HepG2 (cell line): ENCODE measurements around the gene NDE1. TPM values are rescaled to one million over a fixed set of nuclear protein-coding genes. Genes with fewer than 3 reads are reported as not detected.
A peak's percentile ranks its signal among the peaks of the same experiment; 100 is the strongest.

ENCODE experiments used
- GATAD2A ChIP-seq: IDR thresholded peaks from 2 replicates; pipeline ENCODE4 v1.6.1; 2016
- HIVEP1 ChIP-seq: sonication (generic); formaldehyde crosslinking; IDR thresholded peaks from 2 replicates; pipeline ENCODE4 v1.4.0; 2020; ENCODE audit warnings: mild to moderate bottlenecking, missing genetic modification reagents
- KLF15 ChIP-seq: sonication (generic); formaldehyde crosslinking; IDR thresholded peaks from 2 replicates; pipeline ENCODE4 v1.8.1; 2023; ENCODE audit warnings: borderline replicate concordance, mild to moderate bottlenecking, inconsistent platforms, missing genetic modification reagents, mixed read lengths
- KLF6 ChIP-seq: IDR thresholded peaks from 2 replicates; pipeline ENCODE4 v1.8.0; 2016; ENCODE audit warnings: missing biosample characterization, missing genetic modification reagents
- MTA1 ChIP-seq: sonication (generic); formaldehyde crosslinking; IDR thresholded peaks from 2 replicates; pipeline ENCODE4 v1.4.0; 2020; ENCODE audit warnings: missing genetic modification reagents, mild to moderate bottlenecking, borderline replicate concordance
- NCOR1 ChIP-seq: fragments of 200-600 bp; sonication (generic); IDR thresholded peaks from 2 replicates; pipeline ENCODE4 v1.7.0; 2017; ENCODE audit warnings: antibody characterized with exemption, low read length, borderline replicate concordance
- NFRKB ChIP-seq: fragments of 450-650 bp; IDR thresholded peaks from 2 replicates; pipeline ENCODE4 v1.6.1; 2017
- POGZ ChIP-seq: sonication (generic); formaldehyde crosslinking; IDR thresholded peaks from 2 replicates; pipeline ENCODE4 v1.4.0; 2020; ENCODE audit warnings: mild to moderate bottlenecking, missing genetic modification reagents
- SMARCE1 ChIP-seq: fragments of 450-650 bp; IDR thresholded peaks from 2 replicates; pipeline ENCODE4 v1.6.1; 2017; ENCODE audit warnings: borderline replicate concordance
- SNAI1 ChIP-seq: sonication (generic); formaldehyde crosslinking; IDR thresholded peaks from 2 replicates; pipeline ENCODE4 v1.5.0; 2020; ENCODE audit warnings: mild to moderate bottlenecking, missing genetic modification reagents, borderline replicate concordance
- TBL1XR1 ChIP-seq: fragments of 150-350 bp; IDR thresholded peaks from 2 replicates; pipeline ENCODE4 v1.6.1; 2014; ENCODE audit warnings: borderline replicate concordance, low read length; ENCODE audit not compliant: partially characterized antibody
- ZMYM4 ChIP-seq: sonication (generic); formaldehyde crosslinking; IDR thresholded peaks from 2 replicates; pipeline ENCODE4 v1.8.1; 2023; ENCODE audit warnings: mild to moderate bottlenecking, missing genetic modification reagents
- ZNF451 ChIP-seq: sonication (generic); formaldehyde crosslinking; IDR thresholded peaks from 2 replicates; pipeline ENCODE4 v1.5.0; 2020; ENCODE audit warnings: mild to moderate bottlenecking, missing genetic modification reagents
- polyA plus RNA-seq, 8 experiments: library from polyadenylated mRNA; depleted of rRNA in 3 of 8; stranded (reverse) in 7 of 8; unstranded in 1 of 8; fragments of >200 nt; fragmentation: Illumina TruSeq in 4 of 8; extraction: Trizol in 4 of 8; gene quantifications; 2 replicates each; pipeline versions ENCODE4 v1.2.1 to v1.2.3, GENCODE V29; 2011 to 2016; ENCODE audit warnings: low read depth in 4 of 8, missing spikeins in 1 of 8, mixed read lengths in 1 of 8; ENCODE audit not compliant: insufficient read depth in 1 of 8
- total RNA-seq, 5 experiments: library from RNA; depleted of rRNA; stranded (reverse); fragments of >200 nt; fragmentation: Illumina TruSeq; extraction: Trizol; gene quantifications; 2 replicates each; pipeline ENCODE4 v1.2.3, GENCODE V29; 2016; ENCODE audit warnings: low read depth in 1 of 5
- TF ChIP-seq, protein P1 (sequence below): sonication (generic); formaldehyde crosslinking; IDR thresholded peaks from 2 replicates; pipeline ENCODE4 v1.4.0; 2020; ENCODE audit warnings: missing genetic modification reagents, borderline replicate concordance
- TF ChIP-seq, protein P2 (sequence below): IDR thresholded peaks from 2 replicates; pipeline ENCODE4 v1.6.1; 2016; ENCODE audit warnings: control low read depth
- TF ChIP-seq, protein P3 (sequence below): sonication (generic); formaldehyde crosslinking; IDR thresholded peaks from 2 replicates; pipeline ENCODE4 v1.5.1; 2020; ENCODE audit warnings: mild to moderate bottlenecking, missing genetic modification reagents
- TF ChIP-seq, protein P4 (sequence below): sonication (generic); formaldehyde crosslinking; IDR thresholded peaks from 2 replicates; pipeline ENCODE4 v1.4.0; 2020; ENCODE audit warnings: mild to moderate bottlenecking, missing genetic modification reagents

Gene NDE1
- total and polyA plus RNA-seq, 2 of the 13 experiments (the other 11 are each of a cell fraction or from before 2014, with no cell fraction given), result 40.9 to 72.5 TPM

DNA sequence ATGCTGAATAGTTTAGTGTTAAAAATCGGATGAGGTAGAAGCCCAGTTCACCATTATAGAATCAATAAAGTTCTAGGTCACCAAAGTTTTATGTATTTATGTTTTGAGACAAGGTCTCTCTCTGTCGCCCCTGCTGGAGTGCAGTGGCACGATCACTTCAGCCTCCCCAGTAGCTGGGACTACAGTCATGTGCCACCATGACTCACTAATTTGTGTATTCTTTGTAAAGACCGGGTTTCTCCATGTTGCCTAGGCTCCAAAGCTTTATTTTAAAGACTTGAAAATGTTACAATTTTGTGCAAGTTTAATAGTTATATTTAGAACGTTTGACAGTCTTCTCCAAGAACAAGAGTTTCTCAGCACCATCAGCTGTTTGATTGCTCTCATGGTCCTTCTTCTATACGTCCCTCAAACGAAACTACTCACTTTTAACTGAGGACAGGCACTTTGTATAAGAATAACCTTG is 32.1 kb downstream of the NDE1 start (continued):
- no peak for TF ChIP-seq MTA1 (CRISPR knock-in tag)
- TF ChIP-seq HIVEP1 (CRISPR knock-in tag), result no peak
- TF ChIP-seq, protein P1, sequence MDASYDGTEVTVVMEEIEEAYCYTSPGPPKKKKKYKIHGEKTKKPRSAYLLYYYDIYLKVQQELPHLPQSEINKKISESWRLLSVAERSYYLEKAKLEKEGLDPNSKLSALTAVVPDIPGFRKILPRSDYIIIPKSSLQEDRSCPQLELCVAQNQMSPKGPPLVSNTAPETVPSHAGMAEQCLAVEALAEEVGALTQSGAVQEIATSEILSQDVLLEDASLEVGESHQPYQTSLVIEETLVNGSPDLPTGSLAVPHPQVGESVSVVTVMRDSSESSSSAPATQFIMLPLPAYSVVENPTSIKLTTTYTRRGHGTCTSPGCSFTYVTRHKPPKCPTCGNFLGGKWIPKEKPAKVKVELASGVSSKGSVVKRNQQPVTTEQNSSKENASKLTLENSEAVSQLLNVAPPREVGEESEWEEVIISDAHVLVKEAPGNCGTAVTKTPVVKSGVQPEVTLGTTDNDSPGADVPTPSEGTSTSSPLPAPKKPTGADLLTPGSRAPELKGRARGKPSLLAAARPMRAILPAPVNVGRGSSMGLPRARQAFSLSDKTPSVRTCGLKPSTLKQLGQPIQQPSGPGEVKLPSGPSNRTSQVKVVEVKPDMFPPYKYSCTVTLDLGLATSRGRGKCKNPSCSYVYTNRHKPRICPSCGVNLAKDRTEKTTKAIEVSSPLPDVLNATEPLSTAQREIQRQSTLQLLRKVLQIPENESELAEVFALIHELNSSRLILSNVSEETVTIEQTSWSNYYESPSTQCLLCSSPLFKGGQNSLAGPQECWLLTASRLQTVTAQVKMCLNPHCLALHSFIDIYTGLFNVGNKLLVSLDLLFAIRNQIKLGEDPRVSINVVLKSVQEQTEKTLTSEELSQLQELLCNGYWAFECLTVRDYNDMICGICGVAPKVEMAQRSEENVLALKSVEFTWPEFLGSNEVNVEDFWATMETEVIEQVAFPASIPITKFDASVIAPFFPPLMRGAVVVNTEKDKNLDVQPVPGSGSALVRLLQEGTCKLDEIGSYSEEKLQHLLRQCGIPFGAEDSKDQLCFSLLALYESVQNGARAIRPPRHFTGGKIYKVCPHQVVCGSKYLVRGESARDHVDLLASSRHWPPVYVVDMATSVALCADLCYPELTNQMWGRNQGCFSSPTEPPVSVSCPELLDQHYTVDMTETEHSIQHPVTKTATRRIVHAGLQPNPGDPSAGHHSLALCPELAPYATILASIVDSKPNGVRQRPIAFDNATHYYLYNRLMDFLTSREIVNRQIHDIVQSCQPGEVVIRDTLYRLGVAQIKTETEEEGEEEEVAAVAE (CRISPR knock-in tag), result 0 out of 2 replicates have a peak, but pooled peaks have one; percentile 32
- TF ChIP-seq, protein P2, sequence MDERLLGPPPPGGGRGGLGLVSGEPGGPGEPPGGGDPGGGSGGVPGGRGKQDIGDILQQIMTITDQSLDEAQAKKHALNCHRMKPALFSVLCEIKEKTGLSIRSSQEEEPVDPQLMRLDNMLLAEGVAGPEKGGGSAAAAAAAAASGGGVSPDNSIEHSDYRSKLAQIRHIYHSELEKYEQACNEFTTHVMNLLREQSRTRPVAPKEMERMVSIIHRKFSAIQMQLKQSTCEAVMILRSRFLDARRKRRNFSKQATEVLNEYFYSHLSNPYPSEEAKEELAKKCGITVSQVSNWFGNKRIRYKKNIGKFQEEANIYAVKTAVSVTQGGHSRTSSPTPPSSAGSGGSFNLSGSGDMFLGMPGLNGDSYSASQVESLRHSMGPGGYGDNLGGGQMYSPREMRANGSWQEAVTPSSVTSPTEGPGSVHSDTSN (CRISPR knock-in tag), result no peak
- TF ChIP-seq, protein P3, sequence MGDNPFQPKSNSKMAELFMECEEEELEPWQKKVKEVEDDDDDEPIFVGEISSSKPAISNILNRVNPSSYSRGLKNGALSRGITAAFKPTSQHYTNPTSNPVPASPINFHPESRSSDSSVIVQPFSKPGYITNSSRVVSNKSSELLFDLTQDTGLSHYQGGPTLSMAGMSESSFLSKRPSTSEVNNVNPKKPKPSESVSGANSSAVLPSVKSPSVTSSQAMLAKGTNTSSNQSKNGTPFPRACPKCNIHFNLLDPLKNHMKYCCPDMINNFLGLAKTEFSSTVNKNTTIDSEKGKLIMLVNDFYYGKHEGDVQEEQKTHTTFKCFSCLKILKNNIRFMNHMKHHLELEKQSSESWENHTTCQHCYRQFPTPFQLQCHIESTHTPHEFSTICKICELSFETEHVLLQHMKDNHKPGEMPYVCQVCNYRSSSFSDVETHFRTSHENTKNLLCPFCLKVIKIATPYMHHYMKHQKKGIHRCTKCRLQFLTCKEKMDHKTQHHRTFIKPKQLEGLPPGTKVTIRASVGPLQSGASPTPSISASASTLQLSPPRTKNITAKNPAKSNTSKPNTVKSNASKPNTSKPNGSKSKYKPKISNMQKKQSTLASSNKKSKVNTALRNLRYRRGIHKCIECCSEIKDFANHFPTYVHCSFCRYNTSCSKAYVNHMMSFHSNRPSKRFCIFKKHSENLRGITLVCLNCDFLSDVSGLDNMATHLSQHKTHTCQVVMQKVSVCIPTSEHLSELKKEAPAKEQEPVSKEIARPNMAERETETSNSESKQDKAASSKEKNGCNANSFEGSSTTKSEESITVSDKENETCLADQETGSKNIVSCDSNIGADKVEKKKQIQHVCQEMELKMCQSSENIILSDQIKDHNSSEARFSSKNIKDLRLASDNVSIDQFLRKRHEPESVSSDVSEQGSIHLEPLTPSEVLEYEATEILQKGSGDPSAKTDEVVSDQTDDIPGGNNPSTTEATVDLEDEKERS, result no peak
- no peak for TF ChIP-seq TBL1XR1
- no peak for TF ChIP-seq KLF15 (CRISPR knock-in tag)
- no peak for TF ChIP-seq KLF6 (CRISPR knock-in tag)
- TF ChIP-seq, protein P4, sequence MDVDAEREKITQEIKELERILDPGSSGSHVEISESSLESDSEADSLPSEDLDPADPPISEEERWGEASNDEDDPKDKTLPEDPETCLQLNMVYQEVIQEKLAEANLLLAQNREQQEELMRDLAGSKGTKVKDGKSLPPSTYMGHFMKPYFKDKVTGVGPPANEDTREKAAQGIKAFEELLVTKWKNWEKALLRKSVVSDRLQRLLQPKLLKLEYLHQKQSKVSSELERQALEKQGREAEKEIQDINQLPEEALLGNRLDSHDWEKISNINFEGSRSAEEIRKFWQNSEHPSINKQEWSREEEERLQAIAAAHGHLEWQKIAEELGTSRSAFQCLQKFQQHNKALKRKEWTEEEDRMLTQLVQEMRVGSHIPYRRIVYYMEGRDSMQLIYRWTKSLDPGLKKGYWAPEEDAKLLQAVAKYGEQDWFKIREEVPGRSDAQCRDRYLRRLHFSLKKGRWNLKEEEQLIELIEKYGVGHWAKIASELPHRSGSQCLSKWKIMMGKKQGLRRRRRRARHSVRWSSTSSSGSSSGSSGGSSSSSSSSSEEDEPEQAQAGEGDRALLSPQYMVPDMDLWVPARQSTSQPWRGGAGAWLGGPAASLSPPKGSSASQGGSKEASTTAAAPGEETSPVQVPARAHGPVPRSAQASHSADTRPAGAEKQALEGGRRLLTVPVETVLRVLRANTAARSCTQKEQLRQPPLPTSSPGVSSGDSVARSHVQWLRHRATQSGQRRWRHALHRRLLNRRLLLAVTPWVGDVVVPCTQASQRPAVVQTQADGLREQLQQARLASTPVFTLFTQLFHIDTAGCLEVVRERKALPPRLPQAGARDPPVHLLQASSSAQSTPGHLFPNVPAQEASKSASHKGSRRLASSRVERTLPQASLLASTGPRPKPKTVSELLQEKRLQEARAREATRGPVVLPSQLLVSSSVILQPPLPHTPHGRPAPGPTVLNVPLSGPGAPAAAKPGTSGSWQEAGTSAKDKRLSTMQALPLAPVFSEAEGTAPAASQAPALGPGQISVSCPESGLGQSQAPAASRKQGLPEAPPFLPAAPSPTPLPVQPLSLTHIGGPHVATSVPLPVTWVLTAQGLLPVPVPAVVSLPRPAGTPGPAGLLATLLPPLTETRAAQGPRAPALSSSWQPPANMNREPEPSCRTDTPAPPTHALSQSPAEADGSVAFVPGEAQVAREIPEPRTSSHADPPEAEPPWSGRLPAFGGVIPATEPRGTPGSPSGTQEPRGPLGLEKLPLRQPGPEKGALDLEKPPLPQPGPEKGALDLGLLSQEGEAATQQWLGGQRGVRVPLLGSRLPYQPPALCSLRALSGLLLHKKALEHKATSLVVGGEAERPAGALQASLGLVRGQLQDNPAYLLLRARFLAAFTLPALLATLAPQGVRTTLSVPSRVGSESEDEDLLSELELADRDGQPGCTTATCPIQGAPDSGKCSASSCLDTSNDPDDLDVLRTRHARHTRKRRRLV (CRISPR knock-in tag), result no peak
- TF ChIP-seq NFRKB, result no peak
- TF ChIP-seq POGZ (CRISPR knock-in tag), result no peak; the same call in 1 of the 2 replicates
- TF ChIP-seq ZNF451 (CRISPR knock-in tag), result no peak
- no peak for TF ChIP-seq SNAI1
- TF ChIP-seq ZMYM4, result no peak
- peak; percentile 18; the same call in 1 of the 2 replicates for TF ChIP-seq NCOR1
- no peak for TF ChIP-seq SMARCE1
- TF ChIP-seq GATAD2A (CRISPR knock-in tag), result peak; percentile 78
